HepG2 (cell line): ENCODE data around the gene ADAMTS4.

Source experiments
- FOXK2 ChIP-seq: fragments of 450-650 bp; IDR thresholded peaks from 2 replicates; pipeline ENCODE4 v1.6.1; 2016
- ZNF646 ChIP-seq: sonication (generic); formaldehyde crosslinking; IDR thresholded peaks from 2 replicates; pipeline ENCODE4 v1.9.0; 2021; ENCODE audit warnings: mild to moderate bottlenecking, missing genetic modification reagents

GRCh38 chr1:161137881-161138280 lies 61.0 kb downstream of the ADAMTS4 start:
- no peak for TF ChIP-seq ZNF646 (CRISPR knock-in tag)
- no peak for TF ChIP-seq FOXK2
